Caki2 (cell line): ENCODE data around the gene RAP2B. TPM values are rescaled to one million over a fixed set of nuclear protein-coding genes. Genes with fewer than 3 reads are reported as not detected.
"Not testable (repeated sequence)": the region's sequence is repeated elsewhere in the genome, so short reads cannot be mapped to it uniquely, and the experiment has no call there.

ENCODE experiments used
- DNase-seq: peaks from one replicate; pipeline ENCODE4 v3.0.0-alpha.2; 2015; ENCODE audit warnings: low read depth
- in situ Hi-C: cut with HindIII; loops from 2 replicates; pipeline ENCODE4 v1.10.0; 2016; ENCODE audit warnings: low sequenced_read_pairs, low pct_unique_long_range_greater_than_20kb, mixed read lengths
- total RNA-seq: library from RNA; depleted of rRNA; stranded (reverse); fragments of >200 nt; shearing (Covaris generic); gene quantifications from 2 replicates; pipeline ENCODE4 v1.2.3, GENCODE V29; 2014; ENCODE audit warnings: low replicate concordance; rRNA removed

The RAP2B gene
- 29.6 and 34.4 TPM in 2 replicates for total RNA-seq

GRCh38 chr3:153161714-153162512, at the start of gene RAP2B:
Gene RAP2B (plus strand): TSS chr3:153162226. CDS start chr3:153162694, 468 bp downstream.
- in situ Hi-C loops, result no loop called here
- peak; percentile 91 for DNase-seq

GRCh38 chr3:153113541-153113940, 48.5 kb upstream of the RAP2B start:
- no peak for DNase-seq
- in situ Hi-C loops, result no loop called here

GRCh38 chr3:153114270-153114669, 47.8 kb upstream of the RAP2B start:
- DNase-seq, in situ Hi-C loops: not testable (repeated sequence)

- no peak for DNase-seq
- in situ Hi-C loops, result no loop called here
These were observed 46.7 kb upstream of the RAP2B start for GRCh38 chr3:153115326-153115725.

- no peak for DNase-seq
- in situ Hi-C loops, result no loop called here
These were observed 34.2 kb upstream of the RAP2B start for GRCh38 chr3:153127788-153128187.

- in situ Hi-C loops, result no loop called here
- DNase-seq, result no peak
These were observed 32.6 kb upstream of the RAP2B start for GRCh38 chr3:153129426-153129825.

GRCh38 chr3:153129866-153130265, 32.2 kb upstream of the RAP2B start:
- in situ Hi-C loops, result no loop called here
- no peak for DNase-seq

GRCh38 chr3:153130312-153130977, 31.6 kb upstream of the RAP2B start:
- DNase-seq, result peak; percentile 85
- in situ Hi-C loops, result no loop called here

GRCh38 chr3:153137626-153138025, 24.4 kb upstream of the RAP2B start:
- in situ Hi-C loops, result no loop called here

GRCh38 chr3:153138276-153139210, 23.5 kb upstream of the RAP2B start:
- in situ Hi-C loops, result no loop called here
- peak; percentile 95 for DNase-seq

More at GRCh38 chr3:153137626-153138025, 24.4 kb upstream of the RAP2B start:
- no peak for DNase-seq

GRCh38 chr3:153142961-153143360, 19.1 kb upstream of the RAP2B start:
- in situ Hi-C loops, result no loop called here
- no peak for DNase-seq

GRCh38 chr3:153144071-153144470, 18.0 kb upstream of the RAP2B start:
- in situ Hi-C loops, result no loop called here
- no peak for DNase-seq

- in situ Hi-C loops, result no loop called here
- DNase-seq, result no peak
These were observed 17.2 kb upstream of the RAP2B start for GRCh38 chr3:153144779-153145178.

GRCh38 chr3:153145454-153145853, 16.6 kb upstream of the RAP2B start:
- in situ Hi-C loops, result no loop called here
- DNase-seq, result no peak

GRCh38 chr3:153146191-153147053, 15.6 kb upstream of the RAP2B start:
- DNase-seq, result no peak
- in situ Hi-C loops, result no loop called here

- DNase-seq, result no peak
- in situ Hi-C loops, result no loop called here
These were observed 11.0 kb upstream of the RAP2B start for GRCh38 chr3:153150991-153151390.

- in situ Hi-C loops, DNase-seq: not testable (repeated sequence)
These were observed 6.2 kb upstream of the RAP2B start for GRCh38 chr3:153155786-153156185.

GRCh38 chr3:153158189-153158588, 3.8 kb upstream of the RAP2B start:
- no peak for DNase-seq
- in situ Hi-C loops, result no loop called here
